ENCODE measurements around the gene AKR1D1. TPM values are rescaled to one million over a fixed set of nuclear protein-coding genes. Genes with fewer than 3 reads are reported as not detected.
A peak's percentile ranks its signal among the peaks of the same experiment; 100 is the strongest.

Gene AKR1D1
- total and polyA plus RNA-seq, 2 of the 13 experiments (the other 11 are each of a cell fraction or from before 2014, with no cell fraction given) = 6.9 to 37.0 TPM

DNA sequence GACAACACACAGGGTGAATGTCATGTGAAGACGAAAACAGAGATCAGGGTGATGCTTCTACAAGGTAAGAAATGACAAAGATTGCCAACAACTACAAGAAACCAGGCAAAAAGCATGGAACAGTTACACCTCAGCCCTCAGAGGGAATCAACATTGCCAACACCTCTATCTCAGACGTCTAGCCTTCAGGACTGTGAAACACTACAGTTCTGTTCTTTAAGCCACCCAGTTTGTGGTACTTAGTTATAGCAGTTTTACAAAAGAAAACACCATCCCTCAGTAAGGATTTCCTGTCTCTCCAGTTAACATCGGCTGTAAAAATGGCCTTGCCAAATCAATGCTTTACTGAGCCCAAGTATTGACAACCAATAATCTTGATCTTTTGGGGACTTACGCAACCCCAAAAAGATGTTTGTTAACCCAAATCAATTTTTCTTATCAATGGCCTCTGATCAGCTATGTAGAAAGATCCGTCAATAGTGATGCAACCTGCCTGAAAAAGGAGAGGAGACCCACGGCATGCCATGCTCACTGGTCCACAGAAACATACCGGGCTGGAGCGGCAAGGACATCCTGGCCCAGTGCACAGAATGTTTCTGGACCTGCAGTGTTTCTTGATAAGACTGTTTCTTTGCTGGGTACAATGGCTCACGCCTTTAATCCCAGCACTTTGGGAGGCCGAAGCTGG lies 44.0 kb downstream of the AKR1D1 start (continued):
- TF ChIP-seq PRDM15 (CRISPR knock-in tag; IDR thresholded peaks at IDR 0.05) (no peak), ATF3 (CRISPR knock-in tag; IDR thresholded peaks at IDR 0.05) (peak; percentile 57; the same call in 1 of the 2 replicates), KMT2A (CRISPR knock-in tag; IDR thresholded peaks at IDR 0.05) (no peak), ZNF256 (CRISPR knock-in tag; conservative IDR thresholded peaks at IDR 0.05) (no peak), CEBPB (IDR thresholded peaks at IDR 0.05; ENCODE audit: borderline replicate concordance, low read depth, low read length) (peak; percentile 93), AGO2 (optimal IDR thresholded peaks at IDR 0.05; ENCODE audit: low read depth, low read length) (no peak), ZNF614 (CRISPR knock-in tag; IDR thresholded peaks at IDR 0.05; ENCODE audit: borderline replicate concordance) (no peak), TEAD3 (CRISPR knock-in tag; optimal IDR thresholded peaks at IDR 0.05; ENCODE audit: borderline replicate concordance) (peak; percentile 24), EZH2 (conservative IDR thresholded peaks at IDR 0.05; ENCODE audit: low read depth, low read length) (no peak), ZNF790 (CRISPR knock-in tag; IDR thresholded peaks at IDR 0.05; ENCODE audit: borderline replicate concordance) (no peak), TOE1 (CRISPR knock-in tag; IDR thresholded peaks at IDR 0.05) (0 out of 2 replicates have a peak, but pooled peaks have one; percentile 64), HNRNPK (IDR thresholded peaks at IDR 0.05; ENCODE audit: low read depth, low read length, poor library complexity, severe bottlenecking) (no peak), ZNF383 (CRISPR knock-in tag; IDR thresholded peaks at IDR 0.05; ENCODE audit: borderline replicate concordance) (no peak), ZNF564 (CRISPR knock-in tag; IDR thresholded peaks at IDR 0.05) (no peak), ZNF232 (CRISPR knock-in tag; IDR thresholded peaks at IDR 0.05; ENCODE audit: borderline replicate concordance) (peak; percentile 74; the same call in 1 of the 2 replicates)
- TF ChIP-seq, protein P1, sequence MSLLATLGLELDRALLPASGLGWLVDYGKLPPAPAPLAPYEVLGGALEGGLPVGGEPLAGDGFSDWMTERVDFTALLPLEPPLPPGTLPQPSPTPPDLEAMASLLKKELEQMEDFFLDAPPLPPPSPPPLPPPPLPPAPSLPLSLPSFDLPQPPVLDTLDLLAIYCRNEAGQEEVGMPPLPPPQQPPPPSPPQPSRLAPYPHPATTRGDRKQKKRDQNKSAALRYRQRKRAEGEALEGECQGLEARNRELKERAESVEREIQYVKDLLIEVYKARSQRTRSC (CRISPR knock-in tag; IDR thresholded peaks at IDR 0.05; ENCODE audit: low read depth) = no peak
- TF ChIP-seq, protein P2, sequence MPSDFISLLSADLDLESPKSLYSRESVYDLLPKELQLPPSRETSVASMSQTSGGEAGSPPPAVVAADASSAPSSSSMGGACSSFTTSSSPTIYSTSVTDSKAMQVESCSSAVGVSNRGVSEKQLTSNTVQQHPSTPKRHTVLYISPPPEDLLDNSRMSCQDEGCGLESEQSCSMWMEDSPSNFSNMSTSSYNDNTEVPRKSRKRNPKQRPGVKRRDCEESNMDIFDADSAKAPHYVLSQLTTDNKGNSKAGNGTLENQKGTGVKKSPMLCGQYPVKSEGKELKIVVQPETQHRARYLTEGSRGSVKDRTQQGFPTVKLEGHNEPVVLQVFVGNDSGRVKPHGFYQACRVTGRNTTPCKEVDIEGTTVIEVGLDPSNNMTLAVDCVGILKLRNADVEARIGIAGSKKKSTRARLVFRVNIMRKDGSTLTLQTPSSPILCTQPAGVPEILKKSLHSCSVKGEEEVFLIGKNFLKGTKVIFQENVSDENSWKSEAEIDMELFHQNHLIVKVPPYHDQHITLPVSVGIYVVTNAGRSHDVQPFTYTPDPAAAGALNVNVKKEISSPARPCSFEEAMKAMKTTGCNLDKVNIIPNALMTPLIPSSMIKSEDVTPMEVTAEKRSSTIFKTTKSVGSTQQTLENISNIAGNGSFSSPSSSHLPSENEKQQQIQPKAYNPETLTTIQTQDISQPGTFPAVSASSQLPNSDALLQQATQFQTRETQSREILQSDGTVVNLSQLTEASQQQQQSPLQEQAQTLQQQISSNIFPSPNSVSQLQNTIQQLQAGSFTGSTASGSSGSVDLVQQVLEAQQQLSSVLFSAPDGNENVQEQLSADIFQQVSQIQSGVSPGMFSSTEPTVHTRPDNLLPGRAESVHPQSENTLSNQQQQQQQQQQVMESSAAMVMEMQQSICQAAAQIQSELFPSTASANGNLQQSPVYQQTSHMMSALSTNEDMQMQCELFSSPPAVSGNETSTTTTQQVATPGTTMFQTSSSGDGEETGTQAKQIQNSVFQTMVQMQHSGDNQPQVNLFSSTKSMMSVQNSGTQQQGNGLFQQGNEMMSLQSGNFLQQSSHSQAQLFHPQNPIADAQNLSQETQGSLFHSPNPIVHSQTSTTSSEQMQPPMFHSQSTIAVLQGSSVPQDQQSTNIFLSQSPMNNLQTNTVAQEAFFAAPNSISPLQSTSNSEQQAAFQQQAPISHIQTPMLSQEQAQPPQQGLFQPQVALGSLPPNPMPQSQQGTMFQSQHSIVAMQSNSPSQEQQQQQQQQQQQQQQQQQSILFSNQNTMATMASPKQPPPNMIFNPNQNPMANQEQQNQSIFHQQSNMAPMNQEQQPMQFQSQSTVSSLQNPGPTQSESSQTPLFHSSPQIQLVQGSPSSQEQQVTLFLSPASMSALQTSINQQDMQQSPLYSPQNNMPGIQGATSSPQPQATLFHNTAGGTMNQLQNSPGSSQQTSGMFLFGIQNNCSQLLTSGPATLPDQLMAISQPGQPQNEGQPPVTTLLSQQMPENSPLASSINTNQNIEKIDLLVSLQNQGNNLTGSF (CRISPR knock-in tag; IDR thresholded peaks at IDR 0.05) = no peak
- TF ChIP-seq, protein P3, sequence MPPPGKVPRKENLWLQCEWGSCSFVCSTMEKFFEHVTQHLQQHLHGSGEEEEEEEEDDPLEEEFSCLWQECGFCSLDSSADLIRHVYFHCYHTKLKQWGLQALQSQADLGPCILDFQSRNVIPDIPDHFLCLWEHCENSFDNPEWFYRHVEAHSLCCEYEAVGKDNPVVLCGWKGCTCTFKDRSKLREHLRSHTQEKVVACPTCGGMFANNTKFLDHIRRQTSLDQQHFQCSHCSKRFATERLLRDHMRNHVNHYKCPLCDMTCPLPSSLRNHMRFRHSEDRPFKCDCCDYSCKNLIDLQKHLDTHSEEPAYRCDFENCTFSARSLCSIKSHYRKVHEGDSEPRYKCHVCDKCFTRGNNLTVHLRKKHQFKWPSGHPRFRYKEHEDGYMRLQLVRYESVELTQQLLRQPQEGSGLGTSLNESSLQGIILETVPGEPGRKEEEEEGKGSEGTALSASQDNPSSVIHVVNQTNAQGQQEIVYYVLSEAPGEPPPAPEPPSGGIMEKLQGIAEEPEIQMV (CRISPR knock-in tag; IDR thresholded peaks at IDR 0.05; ENCODE audit: low read depth) = no peak

All from HepG2 (cell line).